SK-N-MC (cell line): Measurements from ENCODE around the gene LGALSL.

Experiments
- EZH2 ChIP-seq: fragments of 200-600 bp; sonication (generic); IDR thresholded peaks from one replicate; pipeline ENCODE4 v1.6.1; 2017; ENCODE audit warnings: antibody characterized with exemption
- POLR2AphosphoS5 ChIP-seq: IDR thresholded peaks from 2 replicates; pipeline ENCODE4 v1.6.1; 2012; ENCODE audit warnings: mild to moderate bottlenecking, low read depth, low read length, borderline replicate concordance

DNA sequence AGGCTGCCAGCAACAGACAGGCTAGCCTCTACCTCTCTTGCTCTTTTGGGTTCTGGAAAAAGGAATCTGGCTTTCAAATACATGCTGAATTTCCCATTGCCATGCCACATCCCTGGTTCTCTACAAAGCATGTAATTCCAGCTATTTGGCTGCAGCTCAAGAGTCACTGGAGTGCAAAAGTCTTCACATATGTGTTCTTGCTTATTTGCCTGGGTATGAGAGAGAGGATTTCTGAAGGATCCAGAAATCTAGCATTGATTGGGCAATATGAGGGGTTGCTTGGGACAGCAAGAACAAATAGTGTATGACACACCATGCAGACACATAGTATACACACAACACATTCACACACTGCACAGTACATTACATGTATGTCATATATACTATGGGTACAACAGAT lies 30.7 kb upstream of the LGALSL start:
- no peak for TF ChIP-seq EZH2
- no peak for TF ChIP-seq POLR2AphosphoS5
